ENCODE results near the gene UNC5B. TPM values are rescaled to one million over a fixed set of nuclear protein-coding genes. Genes with fewer than 3 reads are reported as not detected.

UNC5B gene
- total RNA-seq, 1 donor from 2014 or later = not detected

DNA sequence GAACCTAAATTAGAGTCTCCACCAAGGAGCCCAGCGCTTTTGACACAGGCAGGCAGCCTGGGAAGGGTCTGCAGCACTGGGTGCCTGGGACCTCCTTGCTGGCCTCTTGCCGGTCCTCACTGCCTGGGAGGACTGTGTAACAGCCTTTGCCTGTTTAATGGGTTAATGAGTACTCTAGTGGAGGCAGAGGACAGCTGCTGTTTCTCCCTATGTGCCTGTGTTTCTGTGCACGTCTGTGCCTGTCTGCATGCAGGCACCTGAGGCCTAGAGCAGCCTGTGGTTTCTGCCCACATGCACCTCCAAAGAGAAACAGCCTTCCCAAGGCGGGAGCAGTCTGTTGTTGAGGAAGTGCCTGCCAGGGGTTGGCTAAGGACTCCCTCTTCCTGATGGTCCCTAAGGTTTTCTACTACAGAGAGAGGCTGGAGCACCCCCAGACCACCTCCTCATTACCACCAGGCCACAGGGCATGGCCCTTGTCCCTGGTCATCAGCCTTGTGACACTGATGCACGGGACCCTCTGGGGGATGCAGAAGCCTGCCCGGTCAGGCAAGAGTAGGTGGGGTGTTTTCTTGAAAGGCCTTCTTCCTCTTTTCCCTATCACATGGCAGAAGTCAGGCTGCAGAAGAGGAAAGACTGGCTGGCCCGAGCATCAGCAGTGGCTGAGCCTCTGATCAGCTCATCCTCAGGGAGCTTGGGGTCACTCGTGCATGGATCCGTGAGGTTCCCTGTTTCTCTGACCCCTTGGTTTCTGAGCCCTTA is 120.9 kb downstream of the UNC5B start:
- Mint-ChIP-seq H3K4me3 (no peak overlapping the region), H3K36me3 (ENCODE audit: low read depth) (peaks cover 5% of the 10 kb centered on the region), H3K9me3 (no peaks in the 10 kb centered on the region), H3K27ac (peak overlapping the region; percentile 56), H3K4me1 (peaks cover 19% of the 10 kb centered on the region), H3K27me3 (no peaks in the 10 kb centered on the region)
- POLR2A ChIA-PET = no interaction called here
- ATAC-seq (ENCODE audit: low read depth) (peak; percentile 67), DNase-seq (no peak)
- intact Hi-C loops (cut with micrococcal nuclease) = no loop called here
- TF ChIP-seq CTCF (IDR thresholded peaks at IDR 0.05) = no peak
- CTCF ChIA-PET = interaction anchor here (3.0 kb wide), 1 partner anchor 14 kb away, joined by 7 read pairs; the partner anchor contains the start of gene SLC29A3

- no peak for ATAC-seq (ENCODE audit: low read depth)
- Mint-ChIP-seq H3K4me1 (peaks cover 19% of the 10 kb centered on the region), H3K4me3 (no peak overlapping the region), H3K36me3 (ENCODE audit: low read depth) (peaks cover 9% of the 10 kb centered on the region), H3K9me3 (no peaks in the 10 kb centered on the region), H3K27ac (no peak overlapping the region), H3K27me3 (no peaks in the 10 kb centered on the region)
- no peak for TF ChIP-seq CTCF (IDR thresholded peaks at IDR 0.05)
- intact Hi-C loops (cut with micrococcal nuclease) = no loop called here
- POLR2A ChIA-PET = interaction anchor here (0.9 kb wide), 1 partner anchor 43 kb away, joined by 3 read pairs; no protein-coding TSS in a partner anchor
- CTCF ChIA-PET = interaction anchor here (0.9 kb wide), 1 partner anchor 20 kb away, joined by 3 read pairs; no protein-coding TSS in a partner anchor
- no peak for DNase-seq
These were observed 121.9 kb downstream of the UNC5B start for GRCh38 chr10:71334221-71334791.

DNA sequence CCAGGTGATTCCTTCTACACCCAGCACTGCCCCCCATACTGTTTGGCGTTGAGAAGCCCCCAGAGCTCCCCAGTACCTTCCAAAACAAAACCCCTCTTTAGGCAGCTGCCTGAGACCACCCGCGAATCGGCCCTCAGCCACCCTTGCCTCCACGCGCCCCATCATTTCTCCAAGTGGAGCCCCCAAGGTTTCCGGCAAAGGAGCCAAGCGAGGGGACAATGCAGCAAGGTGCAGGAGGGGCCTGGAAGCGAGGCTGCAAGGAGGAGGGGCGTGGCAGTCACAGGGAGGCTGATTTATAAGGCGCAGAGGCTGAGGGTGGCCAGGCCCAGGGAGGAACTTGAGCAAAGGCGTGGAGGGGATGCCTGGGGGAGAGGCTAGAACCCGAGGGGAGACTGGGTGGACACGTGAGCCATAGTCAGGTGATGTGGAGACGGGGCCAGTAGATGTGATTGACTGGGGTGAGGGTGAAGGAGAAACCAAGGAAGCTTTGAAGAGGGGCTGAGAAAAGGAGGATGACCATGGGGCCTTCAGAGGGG is 122.9 kb downstream of the UNC5B start:
- no peak overlapping the region for H3K4me3 Mint-ChIP-seq
- POLR2A ChIA-PET = interaction anchor here (0.9 kb wide), 1 partner anchor 42 kb away, joined by 3 read pairs; no protein-coding TSS in a partner anchor

DNA sequence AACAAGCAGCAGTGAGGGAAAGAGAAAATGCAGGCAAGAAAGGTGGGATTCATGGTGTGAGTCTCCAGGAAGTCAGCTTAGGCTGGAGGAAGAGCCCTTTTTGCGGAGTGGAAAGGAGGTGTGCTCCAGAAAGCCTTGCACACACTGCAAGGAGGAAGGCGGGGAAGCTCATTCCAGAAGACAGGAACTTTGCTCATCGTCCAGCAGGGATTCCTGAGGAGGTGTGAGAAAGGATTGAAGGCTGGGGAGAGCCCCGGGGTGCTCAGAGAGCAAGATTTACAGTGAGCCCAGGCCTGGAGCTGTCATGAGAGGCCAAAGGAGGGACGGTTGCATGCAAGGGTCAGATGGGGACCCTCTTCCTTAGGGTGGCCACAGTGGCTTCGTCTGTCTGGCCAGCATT is 124.3 kb downstream of the UNC5B start:
- Mint-ChIP-seq H3K27me3 (no peaks in the 10 kb centered on the region), H3K4me1 (peaks cover 19% of the 10 kb centered on the region), H3K9me3 (no peaks in the 10 kb centered on the region), H3K27ac (no peak overlapping the region), H3K36me3 (ENCODE audit: low read depth) (peaks cover 19% of the 10 kb centered on the region), H3K4me3 (no peak overlapping the region)
- no peak for DNase-seq
- intact Hi-C loops (cut with micrococcal nuclease) = no loop called here
- ChIA-PET CTCF (no interaction called here), POLR2A (no interaction called here)
- no peak for TF ChIP-seq CTCF (IDR thresholded peaks at IDR 0.05)
- ATAC-seq (ENCODE audit: low read depth) = no peak

More for the DNA sequence above, 122.9 kb downstream of the UNC5B start:
- H3K4me1 Mint-ChIP-seq = peaks cover 19% of the 10 kb centered on the region
- H3K9me3 Mint-ChIP-seq = no peaks in the 10 kb centered on the region
- DNase-seq (no peak), ATAC-seq (ENCODE audit: low read depth) (no peak)
- no peak overlapping the region for H3K27ac Mint-ChIP-seq
- CTCF ChIA-PET = no interaction called here
- no peak for TF ChIP-seq CTCF (IDR thresholded peaks at IDR 0.05)
- H3K27me3 Mint-ChIP-seq = no peaks in the 10 kb centered on the region
- H3K36me3 Mint-ChIP-seq (ENCODE audit: low read depth) = peaks cover 13% of the 10 kb centered on the region
- intact Hi-C loops (cut with micrococcal nuclease) = no loop called here

DNA sequence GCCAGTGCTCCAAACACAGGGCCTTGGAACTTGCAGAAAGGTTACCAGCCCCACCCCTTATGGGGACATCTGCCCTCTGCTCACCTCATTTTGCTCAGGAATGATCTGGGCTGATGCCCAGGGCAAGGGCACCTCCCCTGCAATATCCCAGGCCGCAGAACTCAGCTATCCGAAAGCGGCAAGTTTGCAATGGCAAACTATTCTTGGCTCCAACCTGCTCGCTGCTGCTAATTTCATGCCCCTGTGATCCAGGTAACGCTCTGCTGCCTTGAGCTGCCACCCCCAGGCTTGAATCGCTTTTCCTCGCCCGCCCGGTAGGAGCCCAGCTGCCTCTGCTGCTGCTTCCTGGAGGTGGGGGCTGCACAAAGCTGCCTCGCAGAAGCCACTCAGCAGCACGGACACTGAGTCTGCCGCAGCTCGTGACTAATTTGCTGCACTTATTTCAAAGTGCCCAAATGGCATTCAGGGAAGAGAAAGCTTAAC is 124.9 kb downstream of the UNC5B start:
- no peak overlapping the region for H3K27ac Mint-ChIP-seq
- no peak for TF ChIP-seq CTCF (IDR thresholded peaks at IDR 0.05)
- H3K36me3 Mint-ChIP-seq (ENCODE audit: low read depth) = peaks cover 19% of the 10 kb centered on the region
- POLR2A ChIA-PET = no interaction called here
- intact Hi-C loops (cut with micrococcal nuclease) = no loop called here
- ATAC-seq (ENCODE audit: low read depth) (no peak), DNase-seq (no peak)
- H3K27me3 Mint-ChIP-seq = no peaks in the 10 kb centered on the region
- no peaks in the 10 kb centered on the region for H3K9me3 Mint-ChIP-seq
- CTCF ChIA-PET = no interaction called here
- no peak overlapping the region for H3K4me3 Mint-ChIP-seq
- peaks cover 18% of the 10 kb centered on the region for H3K4me1 Mint-ChIP-seq

Measured in activated B cell treated with CpG ODN at 0.5 μM for 24 hours (primary cell).